Measurements from ENCODE around the gene GDPD4. TPM values are rescaled to one million over a fixed set of nuclear protein-coding genes. Genes with fewer than 3 reads are reported as not detected.

The GDPD4 gene
- total RNA-seq, 1 experiment from 2014 or later = not detected

DNA sequence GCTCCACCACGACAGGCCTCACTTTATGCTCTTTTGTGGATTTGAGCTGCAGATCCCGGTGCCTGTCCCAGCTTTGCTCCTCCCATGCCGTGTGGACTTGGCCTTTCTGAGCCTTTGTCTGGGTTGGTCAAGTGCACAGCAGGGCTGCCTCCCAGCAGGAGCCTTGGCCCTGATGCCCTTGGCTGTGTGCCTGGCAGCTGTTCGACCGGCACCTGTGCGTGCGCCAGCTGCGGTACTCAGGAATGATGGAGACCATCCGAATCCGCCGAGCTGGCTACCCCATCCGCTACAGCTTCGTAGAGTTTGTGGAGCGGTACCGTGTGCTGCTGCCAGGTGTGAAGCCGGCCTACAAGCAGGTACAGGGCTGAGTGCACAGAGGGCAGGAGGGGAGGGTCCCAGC is 126.9 kb downstream of the GDPD4 start:
- H3K79me2 ChIP-seq (ENCODE audit: low read length) = no peaks in the 10 kb centered on the region
- no peak for ATAC-seq
- no peaks in the 10 kb centered on the region for H3K27me3 ChIP-seq (ENCODE audit: low read length)
- no peaks in the 10 kb centered on the region for H3K36me3 ChIP-seq (ENCODE audit: low read depth, low read length)
- no peak overlapping the region for H2AFZ ChIP-seq (ENCODE audit: low read length)
- no peak overlapping the region for H3K4me2 ChIP-seq (ENCODE audit: low read length)
- intact Hi-C loops (cut with micrococcal nuclease) = no loop called here
- CTCF ChIA-PET = no interaction called here
- no peaks in the 10 kb centered on the region for H3K9me2 ChIP-seq (replicated peaks; ENCODE audit: low read length)
- no peaks in the 10 kb centered on the region for H3K4me1 ChIP-seq (ENCODE audit: insufficient read depth, low read length)
- no peak overlapping the region for H3K4me3 ChIP-seq (ENCODE audit: low read length)
- BruUV-seq (replicated peaks) = no TSS peak
- no peak for DNase-seq
- no peaks in the 10 kb centered on the region for H3F3A ChIP-seq (ENCODE audit: low read length, unreplicated experiment)
- H4K20me1 ChIP-seq (ENCODE audit: low read length) = no peaks in the 10 kb centered on the region
- H3K27ac ChIP-seq (ENCODE audit: low read length) = no peak overlapping the region
- no peaks in the 10 kb centered on the region for H3K9me3 ChIP-seq (ENCODE audit: low read length)
- no peak overlapping the region for H3K9ac ChIP-seq (ENCODE audit: low read length)
- TF ChIP-seq EZH2phosphoT487 (IDR thresholded peaks at IDR 0.05; ENCODE audit: borderline replicate concordance, low read length) = no peak
- TF ChIP-seq, protein P1, sequence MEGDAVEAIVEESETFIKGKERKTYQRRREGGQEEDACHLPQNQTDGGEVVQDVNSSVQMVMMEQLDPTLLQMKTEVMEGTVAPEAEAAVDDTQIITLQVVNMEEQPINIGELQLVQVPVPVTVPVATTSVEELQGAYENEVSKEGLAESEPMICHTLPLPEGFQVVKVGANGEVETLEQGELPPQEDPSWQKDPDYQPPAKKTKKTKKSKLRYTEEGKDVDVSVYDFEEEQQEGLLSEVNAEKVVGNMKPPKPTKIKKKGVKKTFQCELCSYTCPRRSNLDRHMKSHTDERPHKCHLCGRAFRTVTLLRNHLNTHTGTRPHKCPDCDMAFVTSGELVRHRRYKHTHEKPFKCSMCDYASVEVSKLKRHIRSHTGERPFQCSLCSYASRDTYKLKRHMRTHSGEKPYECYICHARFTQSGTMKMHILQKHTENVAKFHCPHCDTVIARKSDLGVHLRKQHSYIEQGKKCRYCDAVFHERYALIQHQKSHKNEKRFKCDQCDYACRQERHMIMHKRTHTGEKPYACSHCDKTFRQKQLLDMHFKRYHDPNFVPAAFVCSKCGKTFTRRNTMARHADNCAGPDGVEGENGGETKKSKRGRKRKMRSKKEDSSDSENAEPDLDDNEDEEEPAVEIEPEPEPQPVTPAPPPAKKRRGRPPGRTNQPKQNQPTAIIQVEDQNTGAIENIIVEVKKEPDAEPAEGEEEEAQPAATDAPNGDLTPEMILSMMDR (conservative IDR thresholded peaks at IDR 0.05; ENCODE audit: low read depth, low read length) = no peak
- TF ChIP-seq EZH2 (IDR thresholded peaks at IDR 0.05; ENCODE audit: low read length, unreplicated experiment) = no peak
- POLR2A ChIA-PET (ENCODE audit: unreplicated experiment) = no interaction called here

DNA sequence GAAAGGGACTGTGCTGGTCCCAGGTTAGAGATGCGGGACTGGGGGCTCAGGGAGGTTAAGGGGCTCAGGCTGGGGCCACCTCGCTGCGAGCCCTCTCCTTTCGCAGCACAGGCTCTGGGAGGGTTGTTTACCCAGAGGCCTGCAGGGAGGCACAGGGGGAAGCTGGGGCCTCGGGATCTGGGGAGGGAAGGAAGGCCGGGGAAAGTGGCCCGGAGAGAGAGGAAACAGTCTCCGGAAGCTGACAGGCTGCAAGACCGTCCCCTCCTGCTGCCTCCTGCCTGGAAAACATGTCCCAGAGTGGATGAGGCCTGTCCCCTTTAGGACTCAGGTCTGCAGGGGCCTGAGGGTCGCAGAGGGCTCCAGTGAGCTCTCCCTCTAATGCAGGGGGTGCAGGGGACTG is 128.0 kb downstream of the GDPD4 start:
- BruUV-seq (replicated peaks) = no TSS peak

DNA sequence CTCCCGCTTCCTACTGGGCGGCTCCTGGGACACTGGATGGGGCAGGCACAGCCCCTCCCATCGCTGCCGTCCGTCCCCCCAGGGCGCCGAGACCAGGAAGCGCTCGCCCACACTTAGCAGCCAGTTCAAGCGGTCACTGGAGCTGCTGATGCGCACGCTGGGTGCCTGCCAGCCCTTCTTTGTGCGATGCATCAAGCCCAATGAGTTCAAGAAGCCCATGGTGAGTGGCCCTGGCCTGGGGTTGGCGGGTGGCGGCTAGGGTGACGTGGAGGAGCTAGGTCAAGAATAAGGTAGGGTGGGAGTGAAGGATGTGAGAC is 128.9 kb downstream of the GDPD4 start:
- no peak overlapping the region for H3K27ac ChIP-seq (ENCODE audit: low read length)
- ChIA-PET POLR2A (ENCODE audit: unreplicated experiment) (no interaction called here), CTCF (no interaction called here)
- no peaks in the 10 kb centered on the region for H3K79me2 ChIP-seq (ENCODE audit: low read length)
- no peaks in the 10 kb centered on the region for H3K36me3 ChIP-seq (ENCODE audit: low read depth, low read length)
- H3K4me2 ChIP-seq (ENCODE audit: low read length) = no peak overlapping the region
- no peaks in the 10 kb centered on the region for H3K9me3 ChIP-seq (ENCODE audit: low read length)
- no peak overlapping the region for H2AFZ ChIP-seq (ENCODE audit: low read length)
- no peak overlapping the region for H3K4me3 ChIP-seq (ENCODE audit: low read length)
- H3K9ac ChIP-seq (ENCODE audit: low read length) = no peak overlapping the region
- no TSS peak for BruUV-seq (replicated peaks)
- no peaks in the 10 kb centered on the region for H3K9me2 ChIP-seq (replicated peaks; ENCODE audit: low read length)
- TF ChIP-seq EZH2 (IDR thresholded peaks at IDR 0.05; ENCODE audit: low read length, unreplicated experiment) (no peak), EZH2phosphoT487 (IDR thresholded peaks at IDR 0.05; ENCODE audit: borderline replicate concordance, low read length) (no peak)
- TF ChIP-seq, protein P1 (conservative IDR thresholded peaks at IDR 0.05; ENCODE audit: low read depth, low read length) = no peak
- H3F3A ChIP-seq (ENCODE audit: low read length, unreplicated experiment) = no peaks in the 10 kb centered on the region
- no peaks in the 10 kb centered on the region for H3K27me3 ChIP-seq (ENCODE audit: low read length)
- intact Hi-C loops (cut with micrococcal nuclease) = no loop called here
- no peaks in the 10 kb centered on the region for H3K4me1 ChIP-seq (ENCODE audit: insufficient read depth, low read length)
- H4K20me1 ChIP-seq (ENCODE audit: low read length) = no peaks in the 10 kb centered on the region
- ATAC-seq = no peak
- no peak for DNase-seq

More for the DNA sequence above, 128.0 kb downstream of the GDPD4 start:
- no peak for ATAC-seq
- H3K4me2 ChIP-seq (ENCODE audit: low read length) = no peak overlapping the region
- POLR2A ChIA-PET (ENCODE audit: unreplicated experiment) = no interaction called here
- H3K9ac ChIP-seq (ENCODE audit: low read length) = no peak overlapping the region
- H3K4me3 ChIP-seq (ENCODE audit: low read length) = no peak overlapping the region
- no peaks in the 10 kb centered on the region for H3K27me3 ChIP-seq (ENCODE audit: low read length)
- no peaks in the 10 kb centered on the region for H3F3A ChIP-seq (ENCODE audit: low read length, unreplicated experiment)
- no peaks in the 10 kb centered on the region for H4K20me1 ChIP-seq (ENCODE audit: low read length)
- no peak overlapping the region for H3K27ac ChIP-seq (ENCODE audit: low read length)
- no peak for DNase-seq
- no peak overlapping the region for H2AFZ ChIP-seq (ENCODE audit: low read length)
- no peaks in the 10 kb centered on the region for H3K36me3 ChIP-seq (ENCODE audit: low read depth, low read length)
- TF ChIP-seq EZH2phosphoT487 (IDR thresholded peaks at IDR 0.05; ENCODE audit: borderline replicate concordance, low read length) (no peak), EZH2 (IDR thresholded peaks at IDR 0.05; ENCODE audit: low read length, unreplicated experiment) (no peak)
- TF ChIP-seq, protein P1 (conservative IDR thresholded peaks at IDR 0.05; ENCODE audit: low read depth, low read length) = no peak
- CTCF ChIA-PET = no interaction called here
- no peaks in the 10 kb centered on the region for H3K4me1 ChIP-seq (ENCODE audit: insufficient read depth, low read length)
- no peaks in the 10 kb centered on the region for H3K9me2 ChIP-seq (replicated peaks; ENCODE audit: low read length)
- no peaks in the 10 kb centered on the region for H3K9me3 ChIP-seq (ENCODE audit: low read length)
- no peaks in the 10 kb centered on the region for H3K79me2 ChIP-seq (ENCODE audit: low read length)
- intact Hi-C loops (cut with micrococcal nuclease) = no loop called here

Measured in PC-3 (cell line).